Suprapubic skin (tissue), 4 donors: Measurements from ENCODE around the gene RETREG1. TPM values are rescaled to one million over a fixed set of nuclear protein-coding genes. Genes with fewer than 3 reads are reported as not detected.
A peak's percentile ranks its signal among the peaks of the same experiment; 100 is the strongest.

ENCODE experiments used
- DNase-seq, 2 donors: peaks; one replicate each; pipeline ENCODE4 v3.0.0-alpha.2; 2019; ENCODE audit warnings: low spot score in 2 of 2
- H3K27ac ChIP-seq: fragments of 200-600 bp; sonication (generic); one replicate; pipeline ENCODE4 v1.5.1; 2019
- H3K27me3 ChIP-seq: fragments of 200-600 bp; sonication (generic); one replicate; pipeline ENCODE4 v1.5.1; 2019
- H3K36me3 ChIP-seq: fragments of 200-600 bp; sonication (generic); one replicate; pipeline ENCODE4 v1.5.1; 2019
- H3K4me1 ChIP-seq: fragments of 200-600 bp; sonication (generic); one replicate; pipeline ENCODE4 v1.5.1; 2019
- H3K4me3 ChIP-seq: fragments of 200-600 bp; sonication (generic); one replicate; pipeline ENCODE4 v1.5.1; 2019; ENCODE audit warnings: mild to moderate bottlenecking
- H3K9me3 ChIP-seq: fragments of 200-600 bp; sonication (generic); one replicate; pipeline ENCODE4 v1.5.1; 2019
- EP300 ChIP-seq: sonication (generic); formaldehyde crosslinking; IDR thresholded peaks from one replicate; pipeline ENCODE4 v1.6.1; 2017; ENCODE audit warnings: antibody characterized with exemption
- POLR2A ChIP-seq, 2 donors: fragments of 450-650 bp; IDR thresholded peaks; one replicate each; pipeline ENCODE4 v1.6.1; 2017; ENCODE audit warnings: antibody characterized with exemption in 2 of 2, mild to moderate bottlenecking in 2 of 2, moderate library complexity in 2 of 2
- POLR2AphosphoS5 ChIP-seq, 3 donors: sonication (generic); formaldehyde crosslinking; IDR thresholded peaks; one replicate each; pipeline ENCODE4 v1.6.1; 2017; ENCODE audit warnings: antibody characterized with exemption in 3 of 3
- WGBS: methylation state at CpG from one replicate; pipeline ENCODE4 v1.1.5; 2018; 5-methylcytosine and 5-hydroxymethylcytosine counted together
- total RNA-seq, 4 donors: library from RNA; depleted of rRNA; stranded (reverse); fragments of >200 nt; gene quantifications; one replicate each; pipeline ENCODE4 v1.1.0, GENCODE V29; 2016
- TF ChIP-seq, protein P1 (sequence below), 2 donors: fragments of 200-600 bp in 1 of 2; fragments of 450-650 bp in 1 of 2; sonication (generic) in 1 of 2; IDR thresholded peaks; one replicate each; pipeline ENCODE4 v1.5.1; 2016 to 2019; ENCODE audit warnings: antibody characterized with exemption in 2 of 2, mild to moderate bottlenecking in 1 of 2, moderate library complexity in 1 of 2

The RETREG1 gene
- total RNA-seq, 4 donors from 2014 or later, result 24.7 to 47.3 (median 31.4) TPM

DNA sequence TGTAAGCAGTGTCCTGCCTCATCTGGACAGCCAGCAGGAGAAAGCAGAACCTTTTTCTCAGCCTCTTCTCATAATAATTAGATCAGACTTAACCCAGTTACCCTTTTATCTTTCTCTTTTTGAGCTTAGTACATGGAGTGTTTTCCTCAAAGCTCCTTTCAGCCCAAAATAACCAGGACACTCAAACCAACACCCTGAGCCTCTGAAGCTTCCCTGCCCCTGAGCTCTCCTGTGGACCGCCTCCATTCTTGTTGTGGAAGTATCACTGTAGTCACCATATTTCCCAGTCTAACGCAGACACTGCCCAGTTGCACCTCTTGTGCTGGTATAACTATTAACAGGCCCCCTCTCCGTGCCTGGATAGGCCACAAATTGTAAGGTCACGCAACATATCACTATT is 97.4 kb downstream of the RETREG1 start:
- H3K4me3 ChIP-seq, result no peak overlapping the region
- no peak overlapping the region for H3K27ac ChIP-seq
- H3K4me1 ChIP-seq, result no peaks in the 10 kb centered on the region
- DNase-seq, result no peak
- H3K9me3 ChIP-seq, result no peaks in the 10 kb centered on the region
- no peaks in the 10 kb centered on the region for H3K36me3 ChIP-seq
- 91% methylated on average over 4 of the region's 4 CpGs for WGBS
- no peaks in the 10 kb centered on the region for H3K27me3 ChIP-seq
- TF ChIP-seq, protein P1, sequence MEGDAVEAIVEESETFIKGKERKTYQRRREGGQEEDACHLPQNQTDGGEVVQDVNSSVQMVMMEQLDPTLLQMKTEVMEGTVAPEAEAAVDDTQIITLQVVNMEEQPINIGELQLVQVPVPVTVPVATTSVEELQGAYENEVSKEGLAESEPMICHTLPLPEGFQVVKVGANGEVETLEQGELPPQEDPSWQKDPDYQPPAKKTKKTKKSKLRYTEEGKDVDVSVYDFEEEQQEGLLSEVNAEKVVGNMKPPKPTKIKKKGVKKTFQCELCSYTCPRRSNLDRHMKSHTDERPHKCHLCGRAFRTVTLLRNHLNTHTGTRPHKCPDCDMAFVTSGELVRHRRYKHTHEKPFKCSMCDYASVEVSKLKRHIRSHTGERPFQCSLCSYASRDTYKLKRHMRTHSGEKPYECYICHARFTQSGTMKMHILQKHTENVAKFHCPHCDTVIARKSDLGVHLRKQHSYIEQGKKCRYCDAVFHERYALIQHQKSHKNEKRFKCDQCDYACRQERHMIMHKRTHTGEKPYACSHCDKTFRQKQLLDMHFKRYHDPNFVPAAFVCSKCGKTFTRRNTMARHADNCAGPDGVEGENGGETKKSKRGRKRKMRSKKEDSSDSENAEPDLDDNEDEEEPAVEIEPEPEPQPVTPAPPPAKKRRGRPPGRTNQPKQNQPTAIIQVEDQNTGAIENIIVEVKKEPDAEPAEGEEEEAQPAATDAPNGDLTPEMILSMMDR (IDR thresholded peaks at IDR 0.05), result no peak
- TF ChIP-seq EP300, result no peak
- no peak for TF ChIP-seq POLR2AphosphoS5 (IDR thresholded peaks at IDR 0.05)
- no peak for TF ChIP-seq POLR2A (IDR thresholded peaks at IDR 0.05)

DNA sequence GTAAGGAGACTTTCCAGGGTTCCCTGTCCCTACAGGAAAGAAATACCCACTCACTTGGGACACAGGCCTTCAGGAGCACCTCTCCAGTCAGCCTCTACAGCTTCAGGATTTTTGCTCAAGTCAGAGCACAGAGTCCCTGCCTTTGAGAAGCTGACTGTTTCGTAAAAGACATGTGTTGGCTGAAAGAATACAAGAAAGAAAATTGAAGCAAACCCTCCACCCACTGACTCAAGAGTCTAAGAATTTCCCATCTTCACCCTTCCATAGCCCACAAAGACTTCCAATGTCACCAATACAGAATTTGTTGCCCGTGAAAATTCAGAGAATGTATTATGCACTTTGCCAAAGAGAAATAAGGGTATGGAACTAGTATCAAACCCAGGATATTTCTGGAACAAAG is 98.2 kb downstream of the RETREG1 start:
- no peak overlapping the region for H3K4me3 ChIP-seq
- TF ChIP-seq EP300 (no peak), POLR2AphosphoS5 (IDR thresholded peaks at IDR 0.05) (no peak), POLR2A (IDR thresholded peaks at IDR 0.05) (no peak)
- TF ChIP-seq, protein P1 (IDR thresholded peaks at IDR 0.05), result no peak
- DNase-seq, result no peak
- no peaks in the 10 kb centered on the region for H3K27me3 ChIP-seq
- no peaks in the 10 kb centered on the region for H3K9me3 ChIP-seq
- 74% methylated on average over 2 of the region's 2 CpGs for WGBS
- H3K36me3 ChIP-seq, result no peaks in the 10 kb centered on the region
- H3K4me1 ChIP-seq, result no peaks in the 10 kb centered on the region
- H3K27ac ChIP-seq, result no peak overlapping the region

DNA sequence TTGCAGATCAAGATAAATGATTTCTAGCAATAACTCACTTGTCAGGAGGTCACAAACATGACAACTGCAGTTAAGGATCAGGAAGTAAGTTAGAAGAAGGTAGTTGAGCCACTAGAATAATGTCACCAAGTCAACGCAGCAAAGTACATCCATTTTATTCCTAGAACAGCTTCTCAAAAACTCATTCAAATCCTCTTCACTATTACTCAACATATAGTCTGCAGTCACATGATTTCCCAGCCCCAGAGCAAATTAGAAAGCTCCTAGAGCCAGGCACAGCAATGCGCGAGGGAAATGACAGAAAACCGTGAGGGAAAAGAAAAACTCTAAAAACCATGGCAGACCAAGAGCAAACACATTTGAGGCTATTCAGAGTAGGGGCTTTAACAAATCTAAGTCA is 101.3 kb downstream of the RETREG1 start:
- H3K4me3 ChIP-seq, result no peak overlapping the region
- TF ChIP-seq EP300, result no peak
- H3K4me1 ChIP-seq, result no peaks in the 10 kb centered on the region
- DNase-seq, result no peak
- H3K36me3 ChIP-seq, result no peaks in the 10 kb centered on the region
- H3K9me3 ChIP-seq, result no peaks in the 10 kb centered on the region
- H3K27ac ChIP-seq, result no peak overlapping the region
- WGBS, result 65% methylated on average over 4 of the region's 4 CpGs
- no peaks in the 10 kb centered on the region for H3K27me3 ChIP-seq

DNA sequence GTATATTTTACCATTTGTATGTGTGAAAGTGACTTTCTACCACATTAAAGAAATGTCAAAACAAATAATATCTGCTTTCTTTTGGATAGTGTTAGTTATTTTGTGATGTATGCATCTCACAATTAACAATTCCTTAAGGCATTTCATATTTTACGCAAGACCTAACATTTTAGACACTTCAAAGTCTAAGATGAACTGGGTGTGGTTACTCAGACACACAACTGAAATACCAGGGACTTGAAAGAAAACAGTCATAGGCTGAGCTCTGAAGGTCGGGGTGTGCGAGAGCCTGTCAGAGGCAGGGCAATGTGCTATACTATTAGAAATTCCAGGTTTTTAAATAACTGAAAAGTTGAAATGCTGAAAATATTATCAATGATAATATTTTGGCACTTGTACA is 106.7 kb downstream of the RETREG1 start:
- DNase-seq, result no peak
- Histone ChIP-seq H3K4me1 (peaks cover 18% of the 10 kb centered on the region), H3K4me3 (no peak overlapping the region), H3K27ac (no peak overlapping the region), H3K27me3 (no peaks in the 10 kb centered on the region), H3K9me3 (no peaks in the 10 kb centered on the region), H3K36me3 (no peaks in the 10 kb centered on the region)
- TF ChIP-seq, protein P1 (IDR thresholded peaks at IDR 0.05), result no peak
- no peak for TF ChIP-seq EP300
- 50% methylated on average over 3 of the region's 3 CpGs for WGBS

DNA sequence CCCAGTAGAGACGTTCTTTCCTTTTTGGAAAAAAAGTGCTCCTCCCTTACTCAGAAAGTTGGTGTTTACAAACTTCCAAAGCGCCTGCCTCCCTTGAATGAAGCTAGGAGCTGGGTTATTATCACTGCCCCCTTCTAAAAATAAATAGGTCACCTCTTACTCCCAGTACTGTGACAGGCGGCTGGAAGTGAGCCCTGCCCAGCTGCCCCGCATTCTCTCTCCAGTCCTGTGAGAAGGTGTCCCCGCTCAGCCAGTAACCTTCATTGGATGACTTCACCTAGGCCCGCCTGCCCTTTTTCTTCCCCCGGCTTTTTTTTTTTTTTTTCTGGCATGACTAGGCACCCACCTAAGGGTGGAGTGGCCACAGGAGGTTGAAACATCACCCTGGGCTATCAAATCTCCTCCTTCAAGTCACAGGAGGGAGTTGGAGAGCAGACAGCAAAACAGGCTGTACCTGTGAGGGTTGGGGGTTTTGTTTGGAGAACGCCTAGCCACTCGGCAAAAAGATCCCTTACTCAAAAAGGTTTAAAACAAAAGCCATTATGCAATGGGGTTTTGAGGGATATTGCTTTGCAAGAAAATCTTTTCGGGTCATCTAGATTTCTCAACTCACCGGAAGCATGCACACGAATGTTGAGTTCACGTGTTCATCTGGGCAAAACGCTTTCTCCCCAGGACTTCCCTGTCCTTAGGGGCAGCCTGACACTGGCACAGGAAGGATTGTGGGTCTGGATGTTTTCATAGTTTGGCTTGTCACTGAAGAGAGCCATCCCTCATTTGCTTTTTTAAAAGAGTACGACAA is 107.9 kb downstream of the RETREG1 start:
- DNase-seq, result no peak
- TF ChIP-seq POLR2A (IDR thresholded peaks at IDR 0.05), result no peak
- TF ChIP-seq POLR2AphosphoS5 (IDR thresholded peaks at IDR 0.05), result no peak
- TF ChIP-seq, protein P1 (IDR thresholded peaks at IDR 0.05), result no peak
- no peak for TF ChIP-seq EP300

More for the DNA sequence above, 107.9 kb downstream of the RETREG1 start:
- peaks cover 18% of the 10 kb centered on the region for H3K4me1 ChIP-seq
- peak overlapping the region; percentile 82 for H3K27ac ChIP-seq
- H3K4me3 ChIP-seq, result peak overlapping the region; percentile 34
- no peaks in the 10 kb centered on the region for H3K27me3 ChIP-seq
- 31% methylated on average over 15 of the region's 15 CpGs for WGBS
- no peaks in the 10 kb centered on the region for H3K9me3 ChIP-seq
- H3K36me3 ChIP-seq, result no peaks in the 10 kb centered on the region
